Measurements from ENCODE around the gene SIGLEC7. TPM values are rescaled to one million over a fixed set of nuclear protein-coding genes. Genes with fewer than 3 reads are reported as not detected.
A peak's percentile ranks its signal among the peaks of the same experiment; 100 is the strongest.

The SIGLEC7 gene
- total and polyA plus RNA-seq, 10 of the 15 experiments (the other 5 are each of a cell fraction or from before 2014, with no cell fraction given): 0.15 TPM; not detected in 9

GRCh38 chr19:51161266-51161665 lies 19.2 kb downstream of the SIGLEC7 start:
- Histone ChIP-seq H3K4me2 (ENCODE audit: control insufficient read depth, insufficient read depth) (no peak overlapping the region), H3K4me3 (no peak overlapping the region), H3K36me3 (ENCODE audit: control insufficient read depth in 2 of 2, insufficient read depth in 2 of 2, low read length in 1 of 2) (no peaks in the 10 kb centered on the region), H3K27ac (ENCODE audit: control insufficient read depth, insufficient read depth) (no peak overlapping the region), H3K9me3 (replicated peaks; ENCODE audit: control insufficient read depth, insufficient read depth, low read length) (no peaks in the 10 kb centered on the region), H3K9ac (ENCODE audit: control insufficient read depth, insufficient read depth, low read length) (no peak overlapping the region), H3K4me1 (ENCODE audit: control insufficient read depth, insufficient read depth, low read length) (peaks cover 10% of the 10 kb centered on the region), H3K79me2 (ENCODE audit: control insufficient read depth, insufficient read depth, low read length) (no peaks in the 10 kb centered on the region), H4K20me1 (ENCODE audit: control insufficient read depth, insufficient read depth) (no peaks in the 10 kb centered on the region; the same call in 1 of the 2 replicates), H2AFZ (ENCODE audit: control insufficient read depth, low read depth, low read length) (no peak overlapping the region), H3K27me3 (replicated peaks in 1 of 2; ENCODE audit: control insufficient read depth in 2 of 2, insufficient read depth in 2 of 2, low read length in 1 of 2) (no peaks in the 10 kb centered on the region)
- DNase-seq (ENCODE audit: low read depth, low spot score) (no peak), FAIRE-seq (no peak), ATAC-seq (no peak)
- WGBS (ENCODE audit: insufficient coverage, insufficient replicate concordance, low lambda C conversion rate, missing lambda C conversion rate): 0% methylated on average over 1 of the region's 1 CpG
- ChIA-PET RAD21 (ENCODE audit: unreplicated experiment) (interaction anchor here (0.7 to 2.2 kb wide), 2 partner anchors 96 to 99 kb away, joined by 3 to 5 read pairs; no protein-coding TSS in a partner anchor), SMC1A (ENCODE audit: uncharacterized antibody, unreplicated experiment) (interaction anchor here (1.4 kb wide), 1 partner anchor 50 kb away, joined by 3 read pairs; no protein-coding TSS in a partner anchor), POLR2A (no interaction called here), CTCF (interaction anchor here (0.9 to 10.1 kb wide), 2 partner anchors 8 to 98 kb away, joined by 3 to 121 read pairs; no protein-coding TSS in a partner anchor)
- intact Hi-C loops (cut with micrococcal nuclease; ENCODE audit: unreplicated experiment) (no loop called here), in situ Hi-C loops (cut with MboI) (no loop called here)
- no TSS peak for BruUV-seq (replicated peaks)
- TF ChIP-seq ZSCAN29 (IDR thresholded peaks at IDR 0.05) (no peak), CREB1 (IDR thresholded peaks at IDR 0.05; ENCODE audit: low read depth) (peak; percentile 44; the same call in 1 of the 2 replicates), BACH1 (IDR thresholded peaks at IDR 0.05; ENCODE audit: borderline replicate concordance) (no peak), ZNF274 (IDR thresholded peaks at IDR 0.05; ENCODE audit: insufficient read depth, insufficient read length) (no peak), MTA3 (IDR thresholded peaks at IDR 0.05; ENCODE audit: borderline replicate concordance, low read length) (no peak), RUNX3 (IDR thresholded peaks at IDR 0.05; ENCODE audit: low read length) (peak; percentile 23; the same call in 1 of the 2 replicates)

GRCh38 chr19:51161867-51162496 lies 19.9 kb downstream of the SIGLEC7 start:
- no peaks in the 10 kb centered on the region for H3K79me2 ChIP-seq (ENCODE audit: control insufficient read depth, insufficient read depth, low read length)
- H3K9ac ChIP-seq (ENCODE audit: control insufficient read depth, insufficient read depth, low read length): no peak overlapping the region
- H3K4me1 ChIP-seq (ENCODE audit: control insufficient read depth, insufficient read depth, low read length): peaks cover 11% of the 10 kb centered on the region
- ATAC-seq: no peak
- ChIA-PET CTCF (interaction anchor here (0.9 to 10.1 kb wide), 2 partner anchors 8 to 97 kb away, joined by 3 to 121 read pairs; no protein-coding TSS in a partner anchor), POLR2A (no interaction called here), RAD21 (ENCODE audit: unreplicated experiment) (interaction anchor here (0.7 to 2.2 kb wide), 2 partner anchors 96 to 98 kb away, joined by 3 to 5 read pairs; no protein-coding TSS in a partner anchor), SMC1A (ENCODE audit: uncharacterized antibody, unreplicated experiment) (interaction anchor here (1.1 to 1.4 kb wide), 3 partner anchors 15 to 97 kb away, joined by 3 to 5 read pairs (median 3); no protein-coding TSS in a partner anchor)
- BruUV-seq (replicated peaks): no TSS peak
- H3K36me3 ChIP-seq (ENCODE audit: control insufficient read depth in 2 of 2, insufficient read depth in 2 of 2, low read length in 1 of 2): no peaks in the 10 kb centered on the region
- no peak overlapping the region for H3K4me2 ChIP-seq (ENCODE audit: control insufficient read depth, insufficient read depth)
- DNase-seq (ENCODE audit: low read depth, low spot score): no peak
- 30% methylated on average over 4 of the region's 4 CpGs for WGBS (ENCODE audit: insufficient coverage, insufficient replicate concordance, low lambda C conversion rate, missing lambda C conversion rate)
- in situ Hi-C loops (cut with MboI): no loop called here
- FAIRE-seq: no peak
- H3K4me3 ChIP-seq: no peak overlapping the region
- H2AFZ ChIP-seq (ENCODE audit: control insufficient read depth, low read depth, low read length): no peak overlapping the region
- H3K27ac ChIP-seq (ENCODE audit: control insufficient read depth, insufficient read depth): no peak overlapping the region
- H3K27me3 ChIP-seq (replicated peaks in 1 of 2; ENCODE audit: control insufficient read depth in 2 of 2, insufficient read depth in 2 of 2, low read length in 1 of 2): no peaks in the 10 kb centered on the region
- no peaks in the 10 kb centered on the region for H3K9me3 ChIP-seq (replicated peaks; ENCODE audit: control insufficient read depth, insufficient read depth, low read length)
- intact Hi-C loops (cut with micrococcal nuclease; ENCODE audit: unreplicated experiment): no loop called here
- no peak for TF ChIP-seq USF1 (IDR thresholded peaks at IDR 0.05; ENCODE audit: borderline replicate concordance, extremely low read length, insufficient read depth, low read depth, low read length)
- TF ChIP-seq NKRF (conservative IDR thresholded peaks at IDR 0.05): no peak
- TF ChIP-seq ATF3 (IDR thresholded peaks at IDR 0.05; ENCODE audit: borderline replicate concordance, extremely low read depth, low read depth, low read length): no peak
- TF ChIP-seq SKIL (IDR thresholded peaks at IDR 0.05; ENCODE audit: low read depth, poor library complexity, severe bottlenecking): no peak
- H4K20me1 ChIP-seq (ENCODE audit: control insufficient read depth, insufficient read depth): no peaks in the 10 kb centered on the region; the same call in 1 of the 2 replicates

Measured in GM12878 (cell line).